ENCODE data around the gene TNFRSF18.

Gene TNFRSF18

DNA sequence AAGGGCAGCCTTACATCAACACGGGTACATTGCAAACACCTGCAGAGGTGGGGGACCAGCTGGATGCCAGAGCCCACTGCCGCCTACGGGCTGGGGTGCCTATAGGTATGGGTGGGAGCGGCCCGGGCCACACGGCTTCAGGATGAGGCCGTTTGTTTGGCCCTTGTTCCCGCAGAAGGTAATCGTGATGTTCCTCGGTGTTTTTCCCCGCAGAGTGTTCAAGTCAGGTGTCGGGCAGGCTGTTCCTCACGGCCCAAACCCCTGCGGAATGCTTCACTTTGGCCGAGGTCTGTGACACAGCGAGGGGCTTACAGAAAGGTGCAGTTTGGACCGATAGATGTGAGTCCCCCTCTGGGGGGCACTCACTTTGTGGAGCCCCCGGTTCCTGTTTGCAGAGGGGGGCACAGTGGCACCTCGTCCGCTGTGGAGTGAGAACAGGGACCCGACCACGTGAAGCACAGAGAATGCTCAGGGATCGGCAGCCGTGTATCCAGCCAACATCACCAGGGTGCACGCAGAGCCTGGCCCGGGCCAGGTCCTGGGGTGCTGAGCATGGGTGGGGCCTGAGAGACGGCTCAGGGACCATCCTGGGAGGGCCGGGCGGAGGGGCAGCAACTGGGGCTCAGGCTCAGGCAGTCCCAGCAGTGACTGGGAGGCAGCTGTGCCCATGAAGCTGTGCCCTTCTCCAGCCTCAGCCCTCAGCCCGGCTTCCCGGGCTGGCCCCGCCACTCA, 33.2 kb downstream of the TNFRSF18 start:
- DNase-seq (ENCODE audit: extremely low spot score) = no peak
- ChIA-PET POLR2A (no interaction called here), CTCF (interaction anchor here (1.0 to 3.6 kb wide), 3 partner anchors 51 to 189 kb away, joined by 3 to 17 read pairs (median 7); no protein-coding TSS in a partner anchor)
- no peak for TF ChIP-seq CTCF (IDR thresholded peaks at IDR 0.05; ENCODE audit: control extremely low read depth, extremely low read depth, low read depth, missing control alignments)

- POLR2A ChIA-PET = no interaction called here
- no peak for TF ChIP-seq CTCF (IDR thresholded peaks at IDR 0.05; ENCODE audit: control extremely low read depth, extremely low read depth, low read depth, missing control alignments)
- CTCF ChIA-PET = interaction anchor here (0.8 to 3.6 kb wide), 3 partner anchors 10 to 170 kb away, joined by 3 to 17 read pairs (median 3); no protein-coding TSS in a partner anchor
- no peak for DNase-seq (ENCODE audit: extremely low spot score)
These were observed 34.6 kb downstream of the TNFRSF18 start for GRCh38 chr1:1171546-1172340.

- ChIA-PET CTCF (interaction anchor here (0.8 to 3.6 kb wide), 4 partner anchors 11 to 169 kb away, joined by 3 to 17 read pairs (median 3); no protein-coding TSS in a partner anchor), POLR2A (no interaction called here)
- DNase-seq (ENCODE audit: extremely low spot score) = no peak
- no peak for TF ChIP-seq CTCF (IDR thresholded peaks at IDR 0.05; ENCODE audit: control extremely low read depth, extremely low read depth, low read depth, missing control alignments)
These were observed 35.2 kb downstream of the TNFRSF18 start for GRCh38 chr1:1171161-1171545.

GRCh38 chr1:1170215-1171091, 35.9 kb downstream of the TNFRSF18 start:
- TF ChIP-seq CTCF (IDR thresholded peaks at IDR 0.05; ENCODE audit: control extremely low read depth, extremely low read depth, low read depth, missing control alignments) = no peak
- DNase-seq (ENCODE audit: extremely low spot score) = no peak
- ChIA-PET CTCF (interaction anchor here (0.9 to 3.6 kb wide), 4 partner anchors 18 to 51 kb away, joined by 3 to 17 read pairs (median 3); no protein-coding TSS in a partner anchor), POLR2A (no interaction called here)

DNA sequence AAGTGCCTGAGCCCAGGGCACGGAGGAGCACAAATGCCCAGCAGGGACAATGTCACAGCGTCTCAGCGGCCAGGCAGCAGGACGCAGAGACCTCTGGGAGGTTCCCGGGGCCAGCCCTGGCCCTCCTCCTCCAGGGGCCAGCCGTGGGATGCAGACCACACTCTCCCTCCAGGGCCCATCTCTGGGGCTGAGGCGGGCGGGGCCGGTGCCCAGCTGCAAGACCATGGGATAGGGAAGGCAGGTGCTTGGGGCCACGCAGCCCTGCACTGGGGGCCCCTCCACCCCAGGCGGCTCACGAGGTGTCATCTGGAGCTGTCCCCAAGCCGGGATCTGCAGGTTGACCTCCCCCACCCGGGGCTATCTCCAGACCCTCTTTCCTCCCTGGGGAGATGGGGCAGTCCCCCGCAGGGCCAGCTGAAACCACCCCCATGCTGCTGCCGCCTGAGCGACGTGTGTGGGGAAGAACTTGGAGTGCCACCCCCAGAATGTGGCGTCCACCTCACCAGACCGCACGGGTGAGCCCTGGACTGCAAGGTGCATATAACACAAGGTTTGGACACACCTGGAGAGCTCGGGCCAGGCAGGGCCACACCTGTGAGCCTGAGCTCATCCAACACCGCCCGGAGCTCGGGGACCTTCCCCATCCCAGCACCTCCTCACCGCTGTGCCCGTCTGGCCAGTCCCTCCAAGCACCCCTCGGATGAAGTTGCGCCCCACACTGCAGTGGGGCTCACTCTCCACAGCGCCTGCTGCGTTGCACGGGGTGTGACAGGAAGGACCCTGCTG, 36.8 kb downstream of the TNFRSF18 start:
- ChIA-PET CTCF (interaction anchor here (0.9 to 3.6 kb wide), 3 partner anchors 17 to 51 kb away, joined by 3 to 17 read pairs (median 3); no protein-coding TSS in a partner anchor), POLR2A (no interaction called here)
- no peak for DNase-seq (ENCODE audit: extremely low spot score)
- no peak for TF ChIP-seq CTCF (IDR thresholded peaks at IDR 0.05; ENCODE audit: control extremely low read depth, extremely low read depth, low read depth, missing control alignments)
